ENCODE results near the gene C17orf114.

Gene C17orf114

GRCh38 chr17:4822835-4823234 lies 20.7 kb upstream of the C17orf114 start:
- no peak overlapping the region for H3K27ac Mint-ChIP-seq
- H3K9me3 Mint-ChIP-seq (ENCODE audit: low read depth), result no peaks in the 10 kb centered on the region
- no peak for TF ChIP-seq CTCF (IDR thresholded peaks at IDR 0.05; ENCODE audit: unreplicated experiment)

DNA sequence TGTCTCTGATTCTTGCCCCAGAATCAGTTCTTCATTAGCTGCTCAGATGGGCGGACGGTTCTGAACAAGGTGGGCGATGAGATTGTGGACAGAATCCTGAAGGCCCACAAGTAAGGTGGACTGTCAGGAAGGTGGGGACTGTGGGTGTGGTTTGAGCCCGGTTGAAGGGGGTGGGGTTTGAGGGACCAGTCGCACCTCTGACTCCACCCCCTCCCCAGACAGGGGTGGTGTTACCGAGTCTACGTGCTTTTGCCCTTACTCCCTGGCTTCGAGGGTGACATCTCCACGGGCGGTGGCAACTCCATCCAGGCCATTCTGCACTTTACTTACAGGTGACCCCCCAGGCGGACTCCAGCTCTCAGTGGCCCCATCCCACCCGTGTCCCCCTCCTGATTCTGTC lies 16.1 kb upstream of the C17orf114 start:
- Mint-ChIP-seq H3K9me3 (ENCODE audit: low read depth) (no peaks in the 10 kb centered on the region), H3K27ac (no peak overlapping the region), H3K27me3 (no peaks in the 10 kb centered on the region), H3K4me3 (ENCODE audit: low read depth) (no peak overlapping the region), H3K36me3 (ENCODE audit: insufficient read depth) (peaks cover 11% of the 10 kb centered on the region), H3K4me1 (ENCODE audit: low read depth) (no peaks in the 10 kb centered on the region)
- no peak for DNase-seq (ENCODE audit: low spot score, unreplicated experiment)
- TF ChIP-seq CTCF (IDR thresholded peaks at IDR 0.05; ENCODE audit: unreplicated experiment), result no peak

More at GRCh38 chr17:4822835-4823234, 20.7 kb upstream of the C17orf114 start:
- H3K36me3 Mint-ChIP-seq (ENCODE audit: insufficient read depth), result peaks cover 5% of the 10 kb centered on the region
- no peaks in the 10 kb centered on the region for H3K4me1 Mint-ChIP-seq (ENCODE audit: low read depth)
- no peak for DNase-seq (ENCODE audit: low spot score, unreplicated experiment)
- no peak overlapping the region for H3K4me3 Mint-ChIP-seq (ENCODE audit: low read depth)
- H3K27me3 Mint-ChIP-seq, result no peaks in the 10 kb centered on the region

GRCh38 chr17:4816826-4817225 lies 14.7 kb upstream of the C17orf114 start:
- Mint-ChIP-seq H3K4me1 (ENCODE audit: low read depth) (no peaks in the 10 kb centered on the region), H3K27ac (no peak overlapping the region), H3K36me3 (ENCODE audit: insufficient read depth) (peaks cover 9% of the 10 kb centered on the region), H3K27me3 (no peaks in the 10 kb centered on the region), H3K4me3 (ENCODE audit: low read depth) (no peak overlapping the region), H3K9me3 (ENCODE audit: low read depth) (no peaks in the 10 kb centered on the region)
- DNase-seq (ENCODE audit: low spot score, unreplicated experiment), result no peak
- no peak for TF ChIP-seq CTCF (IDR thresholded peaks at IDR 0.05; ENCODE audit: unreplicated experiment)

DNA sequence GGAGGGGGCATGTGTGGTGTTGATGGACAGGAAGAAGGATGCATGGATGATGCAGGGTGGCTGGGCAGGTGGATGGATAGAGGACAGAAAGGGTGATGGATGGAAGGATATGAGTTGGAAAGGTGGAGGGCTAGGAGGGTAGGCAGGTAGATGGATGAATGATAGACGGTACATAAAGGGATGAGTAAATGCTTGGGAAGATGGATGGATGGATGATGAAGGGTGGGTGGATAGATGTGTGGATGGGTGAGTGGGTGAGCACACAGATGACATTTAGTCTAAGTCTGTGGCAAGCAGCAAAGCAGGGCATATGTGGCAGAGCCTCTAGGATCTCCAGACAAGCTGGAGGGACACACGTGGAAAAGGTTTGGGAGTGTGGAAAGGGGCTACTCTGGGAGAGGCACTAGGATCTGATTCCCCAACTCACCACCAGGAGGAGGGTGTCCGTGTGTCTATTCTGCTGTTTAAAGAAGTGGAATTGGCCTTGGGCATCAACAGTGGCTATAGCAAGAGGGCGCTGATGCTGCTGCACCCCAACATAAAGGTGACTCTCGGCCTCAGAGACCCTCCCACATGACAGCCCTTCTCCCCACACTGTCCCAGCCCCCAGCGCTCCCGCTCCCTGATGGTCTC lies 13.0 kb upstream of the C17orf114 start:
- no peaks in the 10 kb centered on the region for H3K27me3 Mint-ChIP-seq
- H3K4me1 Mint-ChIP-seq (ENCODE audit: low read depth), result no peaks in the 10 kb centered on the region
- no peak for DNase-seq (ENCODE audit: low spot score, unreplicated experiment)
- no peaks in the 10 kb centered on the region for H3K9me3 Mint-ChIP-seq (ENCODE audit: low read depth)
- TF ChIP-seq CTCF (IDR thresholded peaks at IDR 0.05; ENCODE audit: unreplicated experiment), result peak; percentile 30
- no peak overlapping the region for H3K4me3 Mint-ChIP-seq (ENCODE audit: low read depth)
- no peak overlapping the region for H3K27ac Mint-ChIP-seq
- H3K36me3 Mint-ChIP-seq (ENCODE audit: insufficient read depth), result peaks cover 15% of the 10 kb centered on the region

DNA sequence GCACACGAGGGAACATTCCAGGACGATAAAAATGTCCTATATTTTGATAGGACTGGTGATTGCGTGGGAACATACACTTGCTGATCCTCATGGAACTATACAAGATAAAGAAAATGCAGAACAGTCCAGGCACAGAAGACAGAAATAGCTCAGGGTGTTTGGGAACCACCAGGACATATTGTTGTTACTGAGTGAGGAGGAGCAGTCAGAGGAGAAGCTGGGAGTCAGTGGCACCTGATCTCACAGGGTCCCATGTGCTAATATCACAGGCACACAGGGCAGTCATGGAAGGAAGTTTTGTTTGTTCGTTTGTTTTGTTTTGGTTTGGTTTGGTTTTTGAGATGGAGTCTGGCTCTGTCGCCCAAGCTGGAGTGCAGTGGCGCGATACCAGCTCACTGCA lies 10.6 kb upstream of the C17orf114 start:
- peaks cover 13% of the 10 kb centered on the region for H3K36me3 Mint-ChIP-seq (ENCODE audit: insufficient read depth)

More for the DNA sequence above, 10.6 kb upstream of the C17orf114 start:
- Mint-ChIP-seq H3K4me1 (ENCODE audit: low read depth) (peaks cover 3% of the 10 kb centered on the region), H3K9me3 (ENCODE audit: low read depth) (no peaks in the 10 kb centered on the region), H3K27ac (peak overlapping the region; percentile 63), H3K4me3 (ENCODE audit: low read depth) (no peak overlapping the region), H3K27me3 (no peaks in the 10 kb centered on the region)
- no peak for TF ChIP-seq CTCF (IDR thresholded peaks at IDR 0.05; ENCODE audit: unreplicated experiment)
- no peak for DNase-seq (ENCODE audit: low spot score, unreplicated experiment)

Data from progenitor cell of endocrine pancreas (in vitro differentiated cells).